Fibroblast of mammary gland (primary cell): ENCODE data around the gene USP24.

Source experiments
- DNase-seq: peaks from one replicate; pipeline ENCODE4 v3.0.0-alpha.2; 2010; ENCODE audit warnings: low read depth
- H3K4me3 ChIP-seq: 2 replicates; pipeline ENCODE4 v1.5.1; 2011; ENCODE audit warnings: low read depth, mild to moderate bottlenecking, low read length, moderate library complexity; ENCODE audit not compliant: control insufficient read depth
- TF ChIP-seq, protein P1 (sequence below): conservative IDR thresholded peaks from 2 replicates; pipeline ENCODE4 v1.5.1; 2011; ENCODE audit warnings: low read depth, low read length, inconsistent platforms; ENCODE audit not compliant: control insufficient read depth, insufficient read depth

The USP24 gene

DNA sequence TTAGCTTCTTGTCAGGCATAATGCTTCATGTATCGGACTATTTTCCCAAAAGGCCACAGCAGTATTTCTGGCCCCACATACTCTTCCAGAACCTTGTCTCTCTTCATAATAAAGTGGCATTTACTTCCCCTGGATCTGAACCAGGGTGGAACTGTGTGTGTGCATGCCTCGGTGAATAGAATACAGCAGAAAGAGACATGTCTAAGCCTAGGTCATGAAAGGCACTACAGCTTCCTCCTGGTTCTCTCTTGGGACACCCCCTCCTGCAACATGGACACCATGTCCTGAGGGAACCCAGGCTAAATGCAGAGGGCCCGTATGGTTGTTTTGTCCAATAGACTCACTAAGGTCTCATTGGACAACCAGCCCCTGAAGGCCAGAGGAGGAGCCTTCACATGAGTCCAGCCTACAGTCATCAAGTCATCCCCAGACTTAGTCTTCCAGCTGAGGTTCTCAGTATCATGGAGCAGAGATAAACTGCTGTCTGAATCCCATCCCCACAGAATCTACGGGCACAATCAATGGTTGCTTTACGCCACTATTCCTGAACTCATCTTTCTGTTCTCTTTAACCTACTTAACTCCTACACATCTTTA is 35.0 kb downstream of the USP24 start:
- TF ChIP-seq, protein P1, sequence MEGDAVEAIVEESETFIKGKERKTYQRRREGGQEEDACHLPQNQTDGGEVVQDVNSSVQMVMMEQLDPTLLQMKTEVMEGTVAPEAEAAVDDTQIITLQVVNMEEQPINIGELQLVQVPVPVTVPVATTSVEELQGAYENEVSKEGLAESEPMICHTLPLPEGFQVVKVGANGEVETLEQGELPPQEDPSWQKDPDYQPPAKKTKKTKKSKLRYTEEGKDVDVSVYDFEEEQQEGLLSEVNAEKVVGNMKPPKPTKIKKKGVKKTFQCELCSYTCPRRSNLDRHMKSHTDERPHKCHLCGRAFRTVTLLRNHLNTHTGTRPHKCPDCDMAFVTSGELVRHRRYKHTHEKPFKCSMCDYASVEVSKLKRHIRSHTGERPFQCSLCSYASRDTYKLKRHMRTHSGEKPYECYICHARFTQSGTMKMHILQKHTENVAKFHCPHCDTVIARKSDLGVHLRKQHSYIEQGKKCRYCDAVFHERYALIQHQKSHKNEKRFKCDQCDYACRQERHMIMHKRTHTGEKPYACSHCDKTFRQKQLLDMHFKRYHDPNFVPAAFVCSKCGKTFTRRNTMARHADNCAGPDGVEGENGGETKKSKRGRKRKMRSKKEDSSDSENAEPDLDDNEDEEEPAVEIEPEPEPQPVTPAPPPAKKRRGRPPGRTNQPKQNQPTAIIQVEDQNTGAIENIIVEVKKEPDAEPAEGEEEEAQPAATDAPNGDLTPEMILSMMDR: no peak
- no peak for DNase-seq
- H3K4me3 ChIP-seq: no peak overlapping the region

DNA sequence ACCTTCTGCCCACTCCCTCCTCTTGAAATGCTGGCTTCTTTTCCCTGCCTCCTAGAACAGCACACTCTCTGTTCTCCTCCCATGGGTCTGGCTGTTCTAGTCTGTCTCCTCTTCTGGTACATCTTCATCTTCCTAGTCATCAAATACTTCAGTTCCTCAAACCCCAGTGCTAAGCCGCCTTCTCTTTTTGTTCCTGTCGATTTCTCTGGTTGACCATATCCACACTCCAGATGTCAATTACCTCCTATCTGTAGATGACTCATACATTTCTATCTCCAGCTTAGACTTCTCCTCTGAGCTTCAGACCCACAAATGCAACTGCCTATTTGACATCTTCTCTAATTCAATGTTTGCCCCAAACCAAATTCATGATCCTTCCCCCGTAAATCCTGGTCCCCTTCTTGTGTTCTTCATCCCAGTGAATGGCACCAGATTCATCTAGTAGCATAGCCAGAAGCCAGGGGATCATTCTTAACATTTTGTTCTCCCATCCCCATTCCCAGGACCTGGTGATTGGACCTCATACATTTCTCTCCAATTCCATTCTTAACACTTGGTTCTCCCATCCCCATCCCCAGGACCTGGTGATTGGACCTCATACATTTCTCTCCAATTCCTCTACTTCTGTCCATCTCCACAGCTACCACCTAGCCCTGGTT is 35.9 kb downstream of the USP24 start:
- H3K4me3 ChIP-seq: no peak overlapping the region
- DNase-seq: peak; percentile 10
- TF ChIP-seq, protein P1: no peak

DNA sequence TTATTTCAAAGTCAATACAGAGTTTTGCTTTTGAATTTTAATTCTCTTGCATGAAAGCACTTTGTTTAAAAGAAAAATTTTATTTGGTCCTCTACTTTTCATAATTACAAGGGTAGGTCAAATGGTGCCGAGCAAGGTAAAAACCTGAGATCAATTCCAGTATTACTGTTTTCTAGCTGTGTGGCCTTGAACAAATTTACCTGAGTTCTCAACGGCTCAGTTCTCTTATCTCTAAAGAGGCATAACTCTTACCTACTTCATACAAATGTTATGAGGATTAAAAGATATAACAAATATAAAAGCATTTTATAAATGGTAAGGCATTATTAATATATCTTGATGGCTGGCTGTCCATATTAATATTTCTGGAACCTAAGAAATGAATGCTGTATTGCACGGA is 42.5 kb downstream of the USP24 start:
- no peak overlapping the region for H3K4me3 ChIP-seq
- DNase-seq: no peak
- TF ChIP-seq, protein P1: no peak

DNA sequence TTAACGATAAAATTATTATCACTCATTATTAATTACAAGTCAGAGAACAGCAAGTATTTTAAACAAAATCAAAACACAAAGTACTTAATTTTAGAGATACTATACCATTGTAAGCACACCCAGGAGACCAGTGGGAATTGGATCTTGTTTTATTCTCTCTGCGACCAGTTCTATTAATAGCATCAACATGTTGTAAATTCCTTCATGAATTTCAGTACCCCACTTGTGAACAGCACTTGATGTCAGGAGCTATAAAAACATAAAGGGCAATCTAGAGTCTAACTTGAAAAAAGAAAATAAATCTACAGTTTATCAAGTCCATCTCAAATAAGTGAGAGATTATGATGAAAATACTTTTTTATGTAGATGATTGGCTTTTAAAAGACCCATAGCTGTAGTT is 42.9 kb downstream of the USP24 start:
- DNase-seq: no peak
- H3K4me3 ChIP-seq: no peak overlapping the region
- TF ChIP-seq, protein P1: no peak

DNA sequence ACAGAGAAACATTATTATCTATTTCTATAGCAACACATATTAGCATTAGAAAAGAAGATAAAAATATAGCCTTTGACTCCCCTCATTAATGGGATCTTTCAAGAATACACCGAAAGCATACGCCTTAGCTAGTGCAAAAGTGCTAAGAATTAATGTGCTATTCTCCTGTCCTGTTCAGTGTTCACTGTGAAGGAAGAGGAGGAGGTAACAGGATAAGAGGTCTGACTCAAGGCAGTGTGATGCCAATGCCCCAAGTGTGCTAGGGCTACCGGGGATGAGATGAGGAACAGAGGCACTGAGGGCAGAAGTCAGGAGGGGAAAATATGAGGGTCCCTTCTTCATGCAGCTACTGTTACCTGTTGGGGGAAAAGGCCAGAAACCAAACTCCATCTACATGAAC is 43.5 kb downstream of the USP24 start:
- TF ChIP-seq, protein P1: no peak
- no peak overlapping the region for H3K4me3 ChIP-seq
- DNase-seq: no peak

DNA sequence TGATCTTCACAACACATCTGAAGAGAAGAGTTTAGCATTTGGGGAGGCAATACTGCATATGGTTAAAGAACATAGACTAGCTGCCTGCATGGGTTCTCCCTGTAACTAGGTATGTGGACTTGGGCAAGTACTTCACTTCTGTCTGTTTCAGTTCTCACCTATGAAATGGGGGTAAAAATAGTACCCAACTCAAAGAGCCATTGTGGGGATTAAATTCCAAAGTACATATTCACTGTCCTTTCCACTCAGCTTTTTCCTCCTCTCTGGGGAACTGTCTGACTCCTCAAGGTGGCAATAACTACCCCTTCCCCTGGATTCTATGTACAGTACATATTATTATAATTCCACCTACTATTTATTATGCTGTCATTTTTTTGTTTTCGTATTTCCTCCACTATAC is 44.7 kb downstream of the USP24 start:
- H3K4me3 ChIP-seq: no peak overlapping the region
- DNase-seq: no peak
- TF ChIP-seq, protein P1: no peak
